ENCODE measurements around the gene HACD3.

HACD3 gene

GRCh38 chr15:65558997-65559760, 28.9 kb downstream of the HACD3 start:
- no peak overlapping the region for H3K27ac ChIP-seq (replicated peaks)
- H3K4me3 ChIP-seq (replicated peaks; ENCODE audit: insufficient read depth, low read length): no peak overlapping the region
- TF ChIP-seq, protein P1, sequence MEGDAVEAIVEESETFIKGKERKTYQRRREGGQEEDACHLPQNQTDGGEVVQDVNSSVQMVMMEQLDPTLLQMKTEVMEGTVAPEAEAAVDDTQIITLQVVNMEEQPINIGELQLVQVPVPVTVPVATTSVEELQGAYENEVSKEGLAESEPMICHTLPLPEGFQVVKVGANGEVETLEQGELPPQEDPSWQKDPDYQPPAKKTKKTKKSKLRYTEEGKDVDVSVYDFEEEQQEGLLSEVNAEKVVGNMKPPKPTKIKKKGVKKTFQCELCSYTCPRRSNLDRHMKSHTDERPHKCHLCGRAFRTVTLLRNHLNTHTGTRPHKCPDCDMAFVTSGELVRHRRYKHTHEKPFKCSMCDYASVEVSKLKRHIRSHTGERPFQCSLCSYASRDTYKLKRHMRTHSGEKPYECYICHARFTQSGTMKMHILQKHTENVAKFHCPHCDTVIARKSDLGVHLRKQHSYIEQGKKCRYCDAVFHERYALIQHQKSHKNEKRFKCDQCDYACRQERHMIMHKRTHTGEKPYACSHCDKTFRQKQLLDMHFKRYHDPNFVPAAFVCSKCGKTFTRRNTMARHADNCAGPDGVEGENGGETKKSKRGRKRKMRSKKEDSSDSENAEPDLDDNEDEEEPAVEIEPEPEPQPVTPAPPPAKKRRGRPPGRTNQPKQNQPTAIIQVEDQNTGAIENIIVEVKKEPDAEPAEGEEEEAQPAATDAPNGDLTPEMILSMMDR (IDR thresholded peaks at IDR 0.05; ENCODE audit: insufficient read depth, low read length): no peak
- TF ChIP-seq GABPA (IDR thresholded peaks at IDR 0.05; ENCODE audit: low read depth) (no peak), POLR2AphosphoS5 (IDR thresholded peaks at IDR 0.05; ENCODE audit: low read depth) (no peak), SPI1 (IDR thresholded peaks at IDR 0.05; ENCODE audit: borderline replicate concordance, low read depth) (no peak)
- TF ChIP-seq, protein P2, sequence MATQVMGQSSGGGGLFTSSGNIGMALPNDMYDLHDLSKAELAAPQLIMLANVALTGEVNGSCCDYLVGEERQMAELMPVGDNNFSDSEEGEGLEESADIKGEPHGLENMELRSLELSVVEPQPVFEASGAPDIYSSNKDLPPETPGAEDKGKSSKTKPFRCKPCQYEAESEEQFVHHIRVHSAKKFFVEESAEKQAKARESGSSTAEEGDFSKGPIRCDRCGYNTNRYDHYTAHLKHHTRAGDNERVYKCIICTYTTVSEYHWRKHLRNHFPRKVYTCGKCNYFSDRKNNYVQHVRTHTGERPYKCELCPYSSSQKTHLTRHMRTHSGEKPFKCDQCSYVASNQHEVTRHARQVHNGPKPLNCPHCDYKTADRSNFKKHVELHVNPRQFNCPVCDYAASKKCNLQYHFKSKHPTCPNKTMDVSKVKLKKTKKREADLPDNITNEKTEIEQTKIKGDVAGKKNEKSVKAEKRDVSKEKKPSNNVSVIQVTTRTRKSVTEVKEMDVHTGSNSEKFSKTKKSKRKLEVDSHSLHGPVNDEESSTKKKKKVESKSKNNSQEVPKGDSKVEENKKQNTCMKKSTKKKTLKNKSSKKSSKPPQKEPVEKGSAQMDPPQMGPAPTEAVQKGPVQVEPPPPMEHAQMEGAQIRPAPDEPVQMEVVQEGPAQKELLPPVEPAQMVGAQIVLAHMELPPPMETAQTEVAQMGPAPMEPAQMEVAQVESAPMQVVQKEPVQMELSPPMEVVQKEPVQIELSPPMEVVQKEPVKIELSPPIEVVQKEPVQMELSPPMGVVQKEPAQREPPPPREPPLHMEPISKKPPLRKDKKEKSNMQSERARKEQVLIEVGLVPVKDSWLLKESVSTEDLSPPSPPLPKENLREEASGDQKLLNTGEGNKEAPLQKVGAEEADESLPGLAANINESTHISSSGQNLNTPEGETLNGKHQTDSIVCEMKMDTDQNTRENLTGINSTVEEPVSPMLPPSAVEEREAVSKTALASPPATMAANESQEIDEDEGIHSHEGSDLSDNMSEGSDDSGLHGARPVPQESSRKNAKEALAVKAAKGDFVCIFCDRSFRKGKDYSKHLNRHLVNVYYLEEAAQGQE (IDR thresholded peaks at IDR 0.05; ENCODE audit: insufficient replicate concordance, low read depth): no peak
- H3K27me3 ChIP-seq (ENCODE audit: insufficient read depth, poor library complexity, severe bottlenecking): no peaks in the 10 kb centered on the region
- DNase-seq (ENCODE audit: low read depth in 1 of 2, low spot score in 1 of 2): no peak

DNA sequence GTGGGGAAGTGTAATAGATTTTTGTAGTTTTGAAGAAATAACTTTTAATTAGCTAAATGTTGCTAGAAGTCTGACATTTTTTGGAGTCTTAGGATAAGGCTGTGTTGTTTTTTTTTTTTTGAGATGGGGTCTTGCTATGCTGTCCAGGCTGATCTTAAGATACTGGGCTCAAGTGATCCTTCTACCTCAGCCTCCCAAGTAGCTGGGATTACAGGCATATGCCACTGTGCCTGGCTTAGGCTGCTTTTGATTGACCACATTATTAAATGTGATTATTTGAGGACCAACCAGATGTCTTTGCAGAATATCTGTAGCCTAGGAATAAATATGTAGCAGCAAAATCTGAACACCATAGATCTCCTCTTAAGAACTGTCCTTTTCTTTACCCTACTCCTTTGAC, 29.7 kb downstream of the HACD3 start:
- Histone ChIP-seq H3K27me3 (ENCODE audit: insufficient read depth, poor library complexity, severe bottlenecking) (no peaks in the 10 kb centered on the region), H3K4me3 (replicated peaks; ENCODE audit: insufficient read depth, low read length) (no peak overlapping the region), H3K27ac (replicated peaks) (no peak overlapping the region)
- no peak for DNase-seq (ENCODE audit: low read depth in 1 of 2, low spot score in 1 of 2)
- TF ChIP-seq GABPA (IDR thresholded peaks at IDR 0.05; ENCODE audit: low read depth): no peak
- no peak for TF ChIP-seq SPI1 (IDR thresholded peaks at IDR 0.05; ENCODE audit: borderline replicate concordance, low read depth)
- TF ChIP-seq POLR2AphosphoS5 (IDR thresholded peaks at IDR 0.05; ENCODE audit: low read depth): no peak
- TF ChIP-seq, protein P1 (IDR thresholded peaks at IDR 0.05; ENCODE audit: insufficient read depth, low read length): no peak
- TF ChIP-seq, protein P2 (IDR thresholded peaks at IDR 0.05; ENCODE audit: insufficient replicate concordance, low read depth): no peak

- Histone ChIP-seq H3K27me3 (ENCODE audit: insufficient read depth, poor library complexity, severe bottlenecking) (no peaks in the 10 kb centered on the region), H3K27ac (replicated peaks) (no peak overlapping the region), H3K4me3 (replicated peaks; ENCODE audit: insufficient read depth, low read length) (no peak overlapping the region)
- no peak for DNase-seq (ENCODE audit: low read depth in 1 of 2, low spot score in 1 of 2)
- TF ChIP-seq, protein P2 (IDR thresholded peaks at IDR 0.05; ENCODE audit: insufficient replicate concordance, low read depth): no peak
- TF ChIP-seq, protein P1 (IDR thresholded peaks at IDR 0.05; ENCODE audit: insufficient read depth, low read length): no peak
- no peak for TF ChIP-seq POLR2AphosphoS5 (IDR thresholded peaks at IDR 0.05; ENCODE audit: low read depth)
- TF ChIP-seq SPI1 (IDR thresholded peaks at IDR 0.05; ENCODE audit: borderline replicate concordance, low read depth): no peak
- TF ChIP-seq GABPA (IDR thresholded peaks at IDR 0.05; ENCODE audit: low read depth): no peak
These were observed 31.7 kb downstream of the HACD3 start for GRCh38 chr15:65561934-65562333.
